ENCODE results near the gene PRDM7.
"Not testable (repeated sequence)": the region's sequence is repeated elsewhere in the genome, so short reads cannot be mapped to it uniquely, and the experiment has no call there.

The PRDM7 gene

DNA sequence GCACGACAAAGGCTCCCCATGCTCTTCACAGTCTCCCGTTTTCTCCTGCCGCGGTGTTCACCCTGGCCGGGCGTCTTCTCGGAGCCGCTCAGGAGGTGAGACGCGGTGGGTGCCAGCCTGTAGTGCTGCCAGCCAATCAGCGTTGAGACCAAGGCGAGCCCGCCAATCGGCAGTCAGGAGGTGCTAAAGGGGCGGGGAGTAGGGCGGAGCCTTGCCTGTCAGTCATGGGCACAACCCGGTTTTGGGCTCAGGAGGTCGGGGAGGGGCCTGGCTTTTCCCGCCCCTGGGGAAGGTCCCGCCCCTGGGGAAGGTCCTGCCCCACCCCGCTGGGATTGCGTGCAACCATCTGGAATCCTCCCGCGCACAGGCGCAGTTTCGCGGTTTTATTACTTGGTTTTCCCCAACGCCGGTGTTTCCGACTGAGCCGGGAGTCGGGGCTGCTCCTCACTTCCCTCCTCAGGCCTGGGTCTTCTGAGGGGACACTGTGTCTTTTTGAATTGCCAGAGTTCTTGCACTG, at the start of gene PRDM7:
Gene PRDM7, minus strand, starts transcription at position 92 of the 517 bp plus-strand sequence. CDS start 1,421 bp downstream, outside the sequence.
- peak; percentile 77 to 90 (median 80) for DNase-seq

DNA sequence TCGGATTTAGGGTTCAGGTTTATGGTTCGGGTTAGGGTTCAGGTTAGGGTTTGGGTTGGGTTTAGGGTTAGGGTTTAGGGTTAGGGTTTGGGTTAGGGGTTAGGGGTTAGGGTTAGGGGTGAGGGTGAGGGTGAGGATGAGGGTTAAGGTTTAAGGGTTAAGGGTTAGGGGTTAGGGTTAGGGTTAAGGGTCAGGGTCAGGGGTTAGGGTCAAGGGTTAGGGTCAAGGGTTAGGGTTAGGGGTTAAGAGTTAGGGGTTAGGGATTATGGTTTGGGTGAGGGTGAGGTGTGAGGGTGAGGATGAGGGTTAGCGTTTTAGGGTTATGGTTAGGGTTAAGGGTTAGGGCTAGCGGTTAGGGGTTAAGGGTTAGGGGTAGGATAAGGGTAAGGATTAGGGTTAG, 44.7 kb upstream of the PRDM7 start:
- DNase-seq, result not testable (repeated sequence)

DNA sequence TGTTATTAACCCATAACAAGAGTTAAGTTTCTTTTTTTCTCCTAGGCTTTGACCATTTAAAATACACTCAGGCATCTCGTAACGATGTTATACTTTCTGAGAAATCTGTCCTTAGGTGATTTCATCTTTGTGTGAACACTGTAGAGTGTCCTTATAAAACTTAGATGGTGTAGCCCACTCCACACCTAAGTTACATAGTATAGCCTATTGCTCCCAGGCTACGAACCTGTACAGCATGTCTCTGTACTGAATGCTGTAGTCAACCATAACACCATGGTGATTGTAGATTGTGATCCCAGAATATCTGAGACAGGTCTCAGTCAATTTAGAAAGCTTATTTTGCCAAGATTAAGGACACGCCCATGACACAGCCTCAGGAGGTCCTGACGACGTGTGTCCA, 30.5 kb upstream of the PRDM7 start:
- not testable (repeated sequence) for DNase-seq

DNA sequence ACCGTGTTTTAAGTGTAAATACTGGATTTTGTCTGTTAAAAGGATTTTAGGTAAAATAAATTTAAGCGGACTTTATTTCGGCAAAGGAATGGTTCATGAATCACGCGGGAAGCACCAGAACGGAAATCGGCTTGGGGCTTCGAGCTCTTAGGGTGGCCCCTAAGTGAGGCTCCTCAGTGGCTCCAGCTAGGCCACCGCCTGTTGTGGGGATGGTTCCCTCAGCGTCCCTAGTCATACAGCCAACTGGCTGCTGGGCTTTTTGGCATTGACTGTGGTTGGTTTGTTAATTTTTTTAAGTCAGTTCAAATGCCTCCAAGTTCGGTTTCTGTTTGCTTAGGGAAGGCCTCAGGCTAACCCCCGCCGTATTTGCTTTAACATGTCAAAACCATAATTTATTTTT, 29.9 kb upstream of the PRDM7 start:
- DNase-seq, result not testable (repeated sequence)

DNA sequence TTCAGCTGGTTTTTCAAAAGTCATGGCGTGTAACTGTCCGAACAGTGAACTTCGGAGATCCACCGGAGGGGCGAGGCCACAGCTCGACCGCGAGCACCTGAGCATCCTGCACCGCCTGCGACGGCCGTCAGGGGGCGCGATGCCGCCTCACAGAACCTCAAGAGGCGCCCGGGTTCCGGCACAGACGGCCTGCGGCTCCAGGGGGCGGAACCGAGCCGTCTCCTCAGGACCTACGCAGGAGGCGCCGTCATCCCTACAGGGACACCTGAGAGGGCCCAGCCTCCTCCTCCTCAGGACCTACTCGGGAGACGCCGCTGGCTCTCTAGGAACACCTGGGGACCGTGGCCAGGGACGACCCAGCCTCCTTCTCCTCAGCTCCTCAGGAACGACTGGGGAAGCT, 29.1 kb upstream of the PRDM7 start:
- not testable (repeated sequence) for DNase-seq

DNA sequence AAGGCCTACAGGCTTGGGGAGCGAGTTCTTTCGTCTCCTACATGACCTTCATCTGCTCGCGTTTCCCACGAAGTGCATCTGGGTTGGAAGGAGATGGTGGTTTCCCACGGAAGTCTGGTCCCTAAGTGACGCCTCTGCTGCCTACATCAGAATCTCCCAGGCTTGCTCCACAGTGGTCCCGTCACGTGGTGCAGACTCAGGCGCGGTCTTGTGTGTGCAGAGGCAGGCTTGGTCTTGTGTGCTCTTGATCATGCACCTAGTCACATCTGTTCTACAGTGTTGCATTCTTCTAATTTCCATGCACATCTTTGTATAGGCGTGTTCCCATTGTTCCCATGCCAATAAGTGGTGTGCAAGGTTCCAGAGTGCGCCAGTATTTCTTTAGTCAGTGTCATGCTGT, 27.6 kb upstream of the PRDM7 start:
- DNase-seq, result not testable (repeated sequence)

DNA sequence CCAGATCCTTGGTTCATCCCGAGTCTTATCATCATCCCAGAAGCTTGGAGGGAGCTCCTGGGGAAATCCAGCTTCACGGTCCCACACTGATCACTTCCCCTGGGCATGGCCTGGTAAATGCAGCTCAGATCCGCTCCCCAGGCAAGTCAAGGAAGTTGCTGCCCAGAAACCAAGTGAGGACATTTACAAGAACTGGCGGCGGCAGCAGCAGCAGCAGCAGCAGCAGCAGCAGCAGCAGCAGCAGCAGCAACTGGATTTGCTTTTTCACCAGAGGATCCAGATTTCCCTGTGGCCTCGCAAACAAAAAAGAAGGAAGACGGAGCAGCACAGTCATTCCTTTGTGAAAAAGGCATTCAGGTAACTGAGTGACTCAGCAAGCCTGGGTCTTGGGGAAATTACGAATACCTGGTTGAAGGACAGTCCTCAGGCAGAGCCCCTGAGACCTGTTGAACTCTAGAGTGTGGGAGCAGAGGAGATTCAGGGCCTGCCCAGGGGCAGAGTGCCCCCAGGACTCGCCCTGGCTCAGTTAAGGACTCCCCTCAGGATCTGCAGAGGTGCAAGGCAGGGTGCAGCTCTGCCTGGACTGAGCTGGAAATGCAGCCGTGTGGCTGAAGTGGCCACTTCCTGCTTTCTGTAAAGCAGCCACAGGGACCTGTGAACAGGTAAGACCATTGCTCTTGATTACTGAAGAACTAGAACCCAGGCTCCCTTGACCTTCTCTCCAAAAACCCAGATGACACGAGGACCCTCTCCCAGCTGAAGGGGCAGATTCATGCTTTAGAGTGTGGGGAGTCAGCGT, 25.2 kb upstream of the PRDM7 start:
- DNase-seq, result not testable (repeated sequence)

DNA sequence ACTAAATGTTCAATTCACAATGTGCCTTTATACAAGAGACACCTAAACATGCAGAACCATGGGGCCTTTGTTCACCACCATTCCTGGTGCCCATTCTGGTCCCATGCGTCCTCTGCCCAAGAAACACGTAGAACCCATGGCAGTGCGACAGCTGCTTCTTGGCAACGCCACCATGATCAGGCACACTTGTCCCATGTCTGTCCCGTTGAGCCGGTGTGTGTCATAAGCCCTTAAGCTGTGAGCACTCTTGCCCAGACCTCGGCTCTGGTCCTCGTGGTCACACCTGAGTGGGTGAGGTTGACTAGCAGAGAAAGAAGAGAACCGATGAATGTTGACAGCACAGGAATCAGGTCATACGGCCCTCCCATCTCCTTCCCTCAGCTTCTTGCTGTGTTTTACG, 24.2 kb upstream of the PRDM7 start:
- DNase-seq, result not testable (repeated sequence)

DNA sequence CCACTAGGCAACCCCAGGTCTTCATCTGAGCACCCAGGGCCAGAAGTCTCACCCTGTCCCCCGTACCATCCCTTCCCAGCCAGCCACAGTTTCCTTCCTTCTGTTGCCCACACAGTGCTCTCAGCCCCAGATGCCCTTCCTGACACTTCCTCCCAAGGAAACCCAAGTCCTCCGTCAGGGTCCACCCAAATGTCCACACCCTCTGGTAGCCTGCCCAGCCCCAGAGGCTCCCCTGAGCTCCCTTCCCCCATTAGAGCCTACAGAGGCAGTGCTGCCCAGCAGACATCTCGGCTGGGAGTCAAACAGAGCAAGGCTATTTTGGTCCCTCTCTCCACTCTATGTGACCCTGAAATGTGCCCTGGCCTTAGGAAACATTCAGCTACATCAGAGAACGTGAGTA, 23.7 kb upstream of the PRDM7 start:
- DNase-seq, result not testable (repeated sequence)

DNA sequence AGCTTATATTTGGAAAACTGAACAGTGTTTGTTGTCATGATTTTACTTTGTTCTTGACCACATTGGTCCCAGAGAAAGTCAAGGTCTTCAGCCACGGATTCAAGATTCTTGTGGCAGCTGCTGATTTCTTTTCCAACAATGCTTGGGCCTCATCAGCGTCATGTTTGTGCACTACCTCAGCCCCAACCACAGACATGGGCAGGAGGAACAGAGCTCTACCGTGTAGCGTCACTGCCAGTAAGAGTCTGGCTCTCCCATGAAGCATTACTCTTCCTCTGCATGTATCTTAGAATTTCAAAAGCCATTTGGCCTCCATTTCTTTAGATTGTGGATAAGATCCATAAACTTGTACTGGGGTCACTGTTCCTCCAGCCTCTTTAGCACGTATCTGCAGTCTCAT, 23.1 kb upstream of the PRDM7 start:
- not testable (repeated sequence) for DNase-seq

DNA sequence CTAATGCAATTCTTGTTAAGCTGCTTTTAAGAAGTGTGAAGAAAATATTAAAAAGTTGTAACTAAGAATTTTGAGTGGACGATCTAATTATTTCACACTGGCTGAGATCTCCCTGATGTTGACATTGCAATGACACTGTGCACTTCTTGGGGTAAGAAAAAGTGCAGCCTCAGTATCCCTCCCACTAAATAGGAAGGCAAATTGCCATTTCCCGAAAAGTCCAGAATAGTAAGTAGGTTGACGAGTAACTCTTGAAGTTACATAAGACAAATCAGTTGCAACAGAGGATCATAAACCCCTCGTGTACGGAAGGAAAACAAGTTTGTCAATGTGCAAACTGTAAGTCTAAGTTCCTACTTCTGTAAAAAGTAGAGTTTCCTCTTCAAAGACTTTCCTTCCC, 21.8 kb upstream of the PRDM7 start:
- not testable (repeated sequence) for DNase-seq

DNA sequence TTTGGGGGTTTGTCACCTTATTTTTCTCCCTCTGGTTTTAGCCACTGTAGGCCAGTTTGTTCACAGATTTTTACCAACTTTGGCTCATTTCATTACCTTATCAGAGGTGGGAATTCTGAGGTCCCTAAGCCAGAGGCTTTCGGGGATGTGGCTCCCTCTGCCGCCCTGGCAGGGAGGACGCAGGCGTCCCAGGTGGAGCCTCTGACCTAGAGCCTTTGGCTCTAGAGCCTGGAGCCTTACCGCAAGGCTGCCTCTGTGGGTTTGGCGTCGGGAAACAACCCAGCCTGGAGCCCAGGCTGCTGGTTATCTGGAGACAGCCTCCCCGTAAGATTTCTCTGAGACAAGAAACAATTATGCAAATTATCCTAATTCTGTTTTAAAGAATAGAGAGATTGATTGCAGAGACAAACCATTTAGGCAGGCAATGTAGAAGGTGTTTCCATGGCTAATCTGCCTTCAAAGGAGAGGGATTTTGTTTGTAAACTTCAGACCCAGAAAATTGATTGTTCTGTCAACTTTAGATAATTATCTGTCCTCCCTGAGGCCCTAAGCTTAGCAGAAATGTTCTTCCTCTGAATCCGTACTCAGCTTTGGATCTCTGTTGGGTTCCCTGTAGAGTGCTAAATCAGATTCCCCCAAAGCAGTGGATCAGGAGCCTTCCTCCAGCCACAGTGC, 20.0 kb upstream of the PRDM7 start:
- DNase-seq, result not testable (repeated sequence)

DNA sequence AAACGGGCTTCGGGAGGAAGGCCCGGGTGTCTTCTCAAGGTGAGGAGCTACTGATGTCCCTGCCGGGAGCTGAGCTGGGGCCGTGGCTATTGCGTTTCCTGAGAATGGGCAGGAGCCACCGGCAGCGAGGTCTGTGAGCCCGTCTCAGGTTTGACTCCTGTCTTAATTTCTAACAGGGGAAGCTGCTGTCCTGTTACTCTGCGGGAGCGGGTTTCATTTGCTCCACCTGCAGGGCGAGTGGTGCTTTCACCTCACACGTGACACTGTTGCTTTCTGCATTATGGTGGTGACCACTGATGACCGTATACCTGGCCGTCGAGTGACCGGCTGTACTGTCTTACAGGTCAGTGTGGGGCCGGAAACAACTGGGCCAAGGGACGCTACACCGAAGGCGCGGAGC, 17.7 kb upstream of the PRDM7 start:
- not testable (repeated sequence) for DNase-seq

DNA sequence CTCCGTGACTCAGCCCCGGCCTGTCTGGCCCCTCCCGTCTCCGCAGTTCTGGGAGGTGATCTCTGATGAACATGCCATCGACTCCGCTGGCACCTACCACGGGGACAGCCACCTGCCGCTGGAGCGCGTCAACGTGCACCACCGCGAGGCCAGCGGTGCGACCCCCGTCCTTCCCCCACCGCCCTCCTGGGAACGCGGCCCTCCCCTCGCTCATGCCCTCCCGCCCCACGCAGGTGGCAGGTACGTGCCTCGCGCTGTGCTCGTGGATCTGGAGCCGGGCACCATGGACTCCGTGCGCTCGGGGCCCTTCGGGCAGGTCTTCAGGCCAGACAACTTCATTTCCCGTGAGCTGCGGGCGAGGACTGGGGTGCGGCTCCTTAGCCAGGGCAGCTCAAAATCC, 17.2 kb upstream of the PRDM7 start:
- DNase-seq, result not testable (repeated sequence)

DNA sequence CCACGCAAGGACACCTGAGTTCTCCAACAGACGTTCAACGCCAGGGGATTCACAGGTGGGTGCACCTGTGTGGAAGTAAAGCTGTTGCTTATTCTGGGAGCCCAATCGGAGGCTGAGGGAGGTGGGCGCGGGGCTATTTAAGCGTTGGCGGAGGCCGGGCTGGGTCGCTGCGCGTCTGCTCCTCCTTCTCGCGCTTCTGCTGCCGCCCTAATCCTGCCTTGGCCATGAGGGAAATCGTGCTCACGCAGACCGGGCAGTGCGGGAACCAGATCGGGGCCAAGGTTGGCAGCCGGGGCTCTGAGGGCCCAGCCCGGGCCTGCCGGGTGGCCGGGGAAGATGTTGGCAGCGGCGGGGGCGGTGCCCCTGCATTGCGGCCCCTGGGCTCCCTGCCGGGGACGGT, 16.7 kb upstream of the PRDM7 start:
- not testable (repeated sequence) for DNase-seq

DNA sequence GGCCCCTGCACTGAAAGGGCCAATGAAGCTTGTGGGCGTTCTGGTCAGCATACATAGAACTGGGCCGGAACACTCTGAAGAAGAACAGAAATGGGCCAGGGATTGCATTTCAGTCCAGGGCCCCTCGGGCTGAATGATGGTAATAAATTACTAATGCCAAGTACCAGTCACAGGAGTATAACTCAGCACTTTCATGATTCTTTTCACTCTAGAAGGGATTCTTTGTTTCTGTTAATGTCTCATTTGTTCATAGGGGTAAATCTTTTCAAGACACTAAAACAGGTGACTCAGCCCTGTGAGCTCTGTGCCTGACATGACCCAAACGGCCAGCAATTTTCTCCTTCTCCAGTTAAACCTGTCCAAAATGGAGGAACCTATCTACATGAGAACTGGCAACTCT, 15.7 kb upstream of the PRDM7 start:
- not testable (repeated sequence) for DNase-seq

DNA sequence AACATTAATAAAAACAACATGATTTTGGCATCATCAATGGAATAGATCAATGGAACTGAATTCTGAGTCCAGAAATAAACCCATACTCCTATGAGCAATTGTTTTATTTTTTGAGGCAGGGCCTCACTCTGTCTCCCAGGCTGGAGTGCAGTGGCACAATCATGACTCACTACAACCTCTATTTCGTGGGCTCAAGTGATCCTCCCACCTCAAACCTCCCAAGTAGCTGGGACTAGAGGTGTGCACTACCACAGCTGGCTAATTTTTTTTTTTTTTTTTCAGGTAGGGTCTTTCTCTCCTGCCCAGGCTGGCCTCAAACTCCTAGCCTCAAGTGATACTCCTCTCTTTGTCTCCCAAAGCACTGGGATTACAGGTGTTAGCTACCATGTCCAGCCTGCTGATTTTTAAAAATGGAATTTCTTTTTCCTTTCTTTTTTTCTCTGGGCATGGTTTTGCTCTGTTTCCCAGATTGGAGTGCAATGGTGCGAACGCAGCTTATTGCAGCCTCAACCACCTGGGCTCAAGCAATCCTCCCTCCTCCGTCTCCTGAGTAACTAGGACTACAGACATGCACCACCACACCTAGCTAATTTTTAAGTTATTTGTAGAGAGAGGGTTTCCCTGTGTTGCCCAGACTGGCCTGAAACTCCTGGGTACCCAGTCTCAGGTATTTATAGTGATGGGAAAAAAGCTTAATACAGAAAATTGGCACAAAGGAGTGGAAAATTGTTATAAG, 7.3 kb upstream of the PRDM7 start:
- DNase-seq, result no peak

DNA sequence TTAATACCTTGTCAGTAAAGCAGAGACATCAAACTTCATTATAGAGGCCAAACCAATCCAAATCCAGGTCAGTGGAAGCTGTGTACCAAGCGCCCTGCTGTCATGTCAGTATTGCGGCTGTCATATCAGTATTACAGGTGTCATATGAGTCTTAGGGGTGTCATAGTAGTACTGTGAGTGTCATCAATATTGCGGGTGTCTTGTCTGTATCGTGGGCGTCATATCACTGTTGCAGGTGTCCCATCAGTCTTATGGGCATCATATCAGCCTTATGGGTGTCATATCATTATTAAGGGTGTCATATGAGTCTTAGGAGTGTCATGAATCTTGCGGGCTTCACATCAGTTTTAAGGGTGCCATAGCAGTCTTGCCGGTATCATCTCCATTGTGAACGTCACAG, 6.0 kb upstream of the PRDM7 start:
- DNase-seq, result no peak

DNA sequence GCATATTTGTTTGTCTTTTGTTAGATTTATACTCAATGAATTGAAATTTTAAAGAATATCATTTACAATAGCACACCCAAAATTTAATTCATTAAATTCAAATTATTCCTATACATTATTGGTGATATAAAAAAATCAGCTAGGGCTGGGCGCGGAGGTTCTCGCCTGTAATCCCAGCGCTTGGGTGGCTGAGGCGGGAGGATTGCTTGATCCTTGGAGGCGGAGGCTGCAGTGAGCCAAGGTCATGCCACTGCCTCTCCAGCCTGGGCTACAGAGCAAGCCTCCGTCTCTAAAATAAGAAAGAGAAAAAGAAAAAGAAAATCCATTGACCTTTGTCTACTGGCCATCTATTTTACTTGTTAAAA, 4.5 kb upstream of the PRDM7 start:
- no peak for DNase-seq

DNA sequence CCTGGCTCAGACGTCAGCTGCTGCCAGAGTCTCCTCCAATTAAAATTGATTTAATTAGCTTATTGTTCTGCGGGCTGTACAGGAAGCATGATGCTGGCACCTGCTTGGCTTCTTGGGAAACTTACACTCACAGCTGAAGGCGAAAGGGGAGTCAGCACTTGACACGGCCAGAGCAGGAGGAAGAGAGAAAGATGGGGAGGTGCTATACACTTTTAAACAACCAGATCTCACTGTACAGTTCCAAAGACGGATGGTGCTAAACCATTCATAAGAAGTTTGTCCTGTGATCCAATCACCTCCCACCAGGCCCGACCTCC, 1.4 kb upstream of the PRDM7 start:
- no peak for DNase-seq

DNA sequence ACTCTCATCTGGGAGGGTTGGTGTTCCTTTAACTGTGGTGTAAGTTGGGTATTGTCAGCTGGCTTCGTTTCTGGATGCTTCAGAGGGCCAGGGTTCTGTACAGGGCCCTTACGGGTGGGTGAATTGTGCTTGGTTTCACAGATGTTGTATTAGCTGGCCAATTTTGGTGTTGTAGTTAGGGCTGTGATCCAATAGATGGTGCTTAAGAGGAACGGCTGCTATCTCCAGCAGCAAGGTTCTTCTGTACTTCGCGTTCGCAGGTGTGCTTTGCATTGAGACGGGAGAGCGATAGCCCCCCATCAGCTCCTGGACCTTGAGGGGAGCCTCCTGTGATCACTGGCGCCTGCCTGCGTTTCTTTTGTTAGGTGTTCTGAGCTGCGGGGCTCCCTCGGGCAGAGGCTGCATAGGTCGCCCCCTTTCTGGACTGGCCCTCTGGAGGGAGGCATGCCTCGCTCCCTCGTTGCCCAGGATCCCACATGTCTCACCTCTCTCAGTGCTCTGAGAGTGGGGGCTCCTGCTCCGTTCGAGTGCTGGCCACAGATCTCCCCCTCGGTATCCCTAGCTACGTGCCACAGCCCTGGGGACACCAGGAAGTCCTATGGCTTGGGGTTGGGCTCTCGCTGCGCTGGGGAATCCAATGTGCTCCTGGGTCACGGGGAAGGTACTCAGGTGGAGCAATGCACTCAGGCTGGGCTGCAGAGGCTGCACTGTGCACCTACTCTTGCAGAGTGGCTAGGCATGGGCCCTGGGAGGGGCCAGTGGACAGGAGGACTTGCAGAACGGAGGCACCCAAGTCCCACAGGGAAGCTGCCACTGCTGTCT, 837 bp upstream of the PRDM7 start:
- peak in 1 of 4 experiments; percentile 25 for DNase-seq

DNA sequence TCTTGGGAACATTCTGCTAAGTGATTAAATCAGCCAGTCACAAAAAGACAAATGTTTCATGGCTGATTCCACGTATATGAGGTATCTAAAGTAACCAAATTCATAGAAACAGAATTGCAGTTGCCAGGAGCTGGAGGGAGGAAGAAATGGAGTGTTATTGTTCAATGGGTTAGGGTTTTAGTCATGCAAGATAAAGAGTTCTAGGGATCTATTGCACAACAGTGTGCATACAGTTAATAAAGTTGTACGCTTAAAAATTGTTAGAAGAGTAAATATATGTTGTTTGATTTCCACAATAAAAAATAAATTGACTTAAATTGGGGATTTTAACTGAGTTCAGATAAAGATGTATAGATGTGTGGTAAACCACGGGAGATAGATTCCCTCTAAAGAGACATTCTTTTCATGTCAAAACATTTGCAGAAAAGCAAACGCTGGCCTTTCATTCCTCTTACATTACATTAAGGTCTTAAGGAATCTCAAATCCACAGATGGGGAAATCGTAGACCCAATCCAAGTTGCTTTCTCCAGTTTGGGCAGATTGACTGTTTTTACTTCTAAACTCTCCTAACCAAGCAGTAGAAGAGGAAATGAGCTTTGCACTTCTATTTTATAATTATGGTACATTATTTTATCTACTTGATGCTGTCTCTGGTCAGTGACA, 4.6 kb downstream of the PRDM7 start:
- DNase-seq, result no peak

Data from activated CD4-positive, CD25-positive, alpha-beta regulatory T cell (primary cell).